GM19351 (cell line): Measurements from ENCODE around the gene ADAM12.
A peak's percentile ranks its signal among the peaks of the same experiment; 100 is the strongest.
"Not testable (repeated sequence)": the region's sequence is repeated elsewhere in the genome, so short reads cannot be mapped to it uniquely, and the experiment has no call there.

ENCODE experiments used
- ATAC-seq: cut with Tn5 transposase; IDR thresholded peaks from one replicate; pipeline ENCODE4 v1.9.1; 2021; ENCODE audit warnings: mild to moderate bottlenecking, moderate library complexity; ENCODE audit not compliant: unreplicated experiment

The ADAM12 gene

DNA sequence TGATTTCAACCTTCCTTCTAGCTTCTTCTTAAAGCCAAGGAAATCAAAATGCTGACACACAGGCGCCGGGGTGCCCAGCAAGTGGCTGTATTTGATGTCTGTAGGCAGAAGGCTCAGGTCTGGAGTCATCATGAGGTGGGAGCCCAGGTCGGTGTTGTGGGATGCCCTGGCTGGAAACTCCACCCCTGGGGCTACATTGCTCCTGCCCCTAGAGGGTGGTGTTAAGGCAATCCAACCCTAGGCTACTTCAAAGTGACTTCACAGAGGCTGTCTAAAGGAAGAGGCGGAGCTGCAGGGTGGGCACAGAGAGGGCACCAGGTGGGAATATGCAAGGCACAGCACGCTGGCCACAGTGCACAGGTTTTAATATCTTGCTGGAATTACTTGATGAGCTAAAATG lies 200.9 kb downstream of the ADAM12 start:
- ATAC-seq: no peak

DNA sequence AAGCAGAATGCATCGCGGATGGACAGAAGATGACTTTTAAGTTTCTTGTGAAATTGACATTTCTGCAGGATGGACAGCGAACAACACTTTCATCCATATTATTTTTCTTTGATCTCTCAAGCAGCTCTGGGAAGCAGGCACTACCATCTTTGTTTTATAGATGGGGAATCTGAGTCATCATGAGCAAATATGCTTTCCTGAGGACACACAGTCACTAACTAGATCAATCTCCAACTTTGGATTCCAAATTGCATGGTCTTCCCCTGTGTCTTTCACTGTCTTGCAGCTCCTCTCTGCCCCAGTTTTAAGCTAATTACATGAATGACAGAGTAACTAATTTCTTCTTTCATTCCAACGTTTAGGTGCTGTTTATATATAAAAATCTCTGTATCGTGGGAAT lies 201.5 kb downstream of the ADAM12 start:
- no peak for ATAC-seq

DNA sequence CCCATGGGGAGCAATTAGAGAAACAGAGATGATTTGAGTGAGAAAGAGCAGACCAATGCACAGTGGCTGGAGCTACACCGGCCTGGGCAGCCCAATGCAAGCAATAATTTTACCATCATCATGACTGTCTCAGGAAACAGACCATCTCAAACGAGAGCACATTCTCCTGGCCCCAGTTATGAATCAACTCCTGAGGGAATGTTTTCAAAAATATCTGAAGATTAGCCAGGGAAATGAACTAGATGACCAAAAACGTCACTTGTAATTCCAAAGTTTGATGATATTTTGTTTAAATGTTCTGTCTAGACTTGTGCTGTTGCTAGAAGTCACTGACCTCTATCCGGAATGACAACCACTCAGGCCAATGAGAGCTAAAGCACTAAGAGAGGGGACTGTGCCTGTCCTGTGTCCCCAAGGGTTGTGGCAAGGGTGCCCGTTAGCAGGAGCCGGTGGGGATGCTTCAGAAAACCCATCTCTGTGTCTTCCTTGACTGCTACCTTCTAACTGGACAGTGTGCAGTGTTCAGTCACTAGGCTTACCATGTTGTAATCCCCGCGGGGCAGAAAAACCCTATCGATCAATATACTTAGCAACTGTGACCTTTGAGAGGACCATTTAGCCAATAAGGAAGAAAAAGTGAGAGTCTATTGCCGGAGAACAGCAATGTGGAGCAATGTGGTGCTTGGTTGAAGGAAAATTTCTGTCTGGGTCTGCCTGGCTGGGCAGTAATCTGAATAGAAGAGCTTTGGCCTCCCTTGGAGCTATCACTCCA lies 202.4 kb downstream of the ADAM12 start:
- ATAC-seq: no peak

DNA sequence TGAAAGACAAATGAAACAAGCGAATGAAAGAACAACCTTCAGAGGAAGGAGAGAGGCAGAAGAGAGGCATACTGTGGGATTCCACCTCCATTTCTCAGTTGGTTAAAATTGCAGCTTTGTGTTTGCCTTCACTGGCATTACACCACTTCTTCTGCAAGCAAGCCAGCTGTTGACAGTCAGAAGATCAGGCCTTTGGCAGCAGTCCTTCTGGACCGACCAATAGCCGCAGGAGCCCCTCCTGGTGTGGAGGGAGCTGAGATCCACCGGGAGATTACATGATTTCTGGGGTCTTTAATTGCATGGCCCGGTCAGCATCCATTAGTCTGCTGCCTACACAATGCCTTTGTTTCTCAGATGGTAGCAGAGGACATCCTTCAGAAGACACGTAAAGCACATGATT lies 206.7 kb downstream of the ADAM12 start:
- no peak for ATAC-seq

DNA sequence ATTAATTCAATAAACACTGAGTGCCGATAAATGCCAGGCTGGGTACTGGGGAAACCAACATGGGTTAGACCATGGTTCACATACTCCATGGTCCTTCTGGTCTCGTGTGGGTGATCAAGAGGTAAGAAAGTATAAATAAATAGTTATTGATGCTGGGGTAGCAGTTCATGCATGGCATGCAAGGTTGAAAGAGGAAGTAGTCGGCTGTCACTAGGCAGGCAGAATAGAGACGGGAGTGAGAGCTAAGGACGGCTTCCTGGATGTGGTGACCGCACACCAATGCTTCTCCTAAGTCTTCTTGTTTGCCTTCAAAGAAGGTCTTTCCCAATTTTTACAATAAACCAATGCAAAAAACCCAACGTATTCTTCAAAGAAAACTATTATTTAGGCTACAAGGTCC lies 208.6 kb downstream of the ADAM12 start:
- peak; percentile 83 for ATAC-seq

DNA sequence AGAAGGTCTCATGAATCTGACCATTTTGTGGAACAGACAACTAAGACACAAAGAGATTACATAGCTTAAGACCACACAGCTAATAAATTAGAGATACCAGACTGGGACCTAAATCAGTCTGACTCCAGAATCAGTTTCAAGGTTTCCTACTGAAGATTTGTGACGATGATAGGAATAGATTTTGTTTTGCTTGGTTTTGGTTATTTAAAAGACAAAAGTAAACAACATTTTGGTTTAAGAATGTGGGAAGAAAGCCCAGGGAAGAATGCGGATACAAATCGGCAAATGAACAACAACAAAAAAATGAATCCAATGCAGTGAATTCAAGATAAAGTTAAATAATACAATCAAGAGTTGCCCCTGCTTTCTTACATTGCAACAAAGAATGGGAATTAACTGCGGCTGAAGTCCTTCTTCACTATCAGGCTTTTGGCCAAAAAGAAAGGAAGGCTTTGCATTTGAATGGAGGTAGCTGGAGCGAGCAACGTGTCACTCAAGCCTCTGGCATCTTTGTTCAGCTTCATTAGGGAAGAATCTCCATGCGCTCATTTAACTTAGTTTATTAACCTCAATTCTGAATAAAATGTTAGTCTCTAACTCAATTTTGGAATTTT lies 210.8 kb downstream of the ADAM12 start:
- no peak for ATAC-seq

DNA sequence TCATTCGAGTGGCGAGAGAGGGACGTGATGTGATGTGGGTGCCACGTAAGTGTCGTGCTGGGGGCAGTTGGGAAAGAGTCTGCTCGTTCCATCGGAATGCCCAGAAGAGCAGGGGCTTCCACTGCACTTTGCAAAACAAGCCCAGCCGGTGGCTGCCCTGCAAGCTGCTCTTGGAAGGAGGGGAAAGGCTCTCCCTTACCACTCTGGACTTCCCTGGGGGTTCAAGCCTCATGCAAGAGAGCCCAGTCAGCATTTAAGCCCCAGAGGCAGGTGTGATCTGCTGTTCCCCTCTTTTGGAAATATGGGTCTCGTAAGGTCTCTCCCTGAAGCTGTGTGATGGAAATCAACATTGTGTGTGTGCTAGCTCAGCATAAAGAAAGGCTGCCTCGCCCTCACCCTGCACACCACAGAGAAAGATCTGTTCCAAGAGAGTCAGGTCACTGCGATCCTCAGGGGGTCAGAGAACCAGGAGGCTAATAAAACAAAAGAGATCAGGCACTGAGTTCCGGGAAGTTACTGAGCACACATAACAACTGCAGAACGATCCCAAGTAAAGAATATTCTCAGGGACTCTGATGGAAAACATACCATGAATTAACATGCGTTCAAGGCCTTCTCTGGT lies 212.5 kb downstream of the ADAM12 start:
- no peak for ATAC-seq

DNA sequence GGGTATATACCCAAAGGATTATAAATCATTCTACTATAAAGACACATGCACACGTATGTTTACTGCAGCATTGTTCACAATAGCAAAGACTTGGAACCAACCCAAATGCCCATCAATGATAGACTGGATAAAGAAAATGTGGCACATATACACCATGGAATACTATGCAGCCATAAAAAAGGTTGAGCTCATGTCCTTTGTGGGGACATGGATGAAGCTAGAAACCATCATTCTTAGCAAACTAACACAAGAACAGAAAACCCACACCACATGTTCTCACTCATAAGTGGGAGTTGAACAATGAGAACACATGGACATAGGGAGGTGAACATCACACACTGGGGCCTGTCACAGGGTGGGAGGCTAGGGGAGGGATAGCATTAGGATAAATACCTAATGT lies 215.5 kb downstream of the ADAM12 start:
- not testable (repeated sequence) for ATAC-seq

DNA sequence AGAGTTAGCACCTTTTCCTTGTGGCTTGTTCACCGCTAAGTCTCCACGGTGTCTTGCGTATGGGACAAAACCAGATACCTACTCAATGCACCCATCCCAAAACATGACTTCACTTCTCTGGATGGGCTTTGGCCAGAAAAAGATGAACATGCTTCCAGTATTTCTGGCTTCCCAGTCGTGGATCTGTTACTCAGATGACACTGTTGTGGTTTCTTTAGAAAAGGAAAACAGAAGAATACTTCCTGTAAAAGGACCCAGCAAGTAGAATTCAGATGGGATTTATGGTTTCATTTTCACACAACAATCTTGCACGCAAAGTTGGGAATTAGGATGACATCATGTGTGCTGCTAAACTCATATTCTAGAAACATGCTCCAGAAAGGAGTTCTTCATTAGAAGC lies 216.7 kb downstream of the ADAM12 start:
- no peak for ATAC-seq

DNA sequence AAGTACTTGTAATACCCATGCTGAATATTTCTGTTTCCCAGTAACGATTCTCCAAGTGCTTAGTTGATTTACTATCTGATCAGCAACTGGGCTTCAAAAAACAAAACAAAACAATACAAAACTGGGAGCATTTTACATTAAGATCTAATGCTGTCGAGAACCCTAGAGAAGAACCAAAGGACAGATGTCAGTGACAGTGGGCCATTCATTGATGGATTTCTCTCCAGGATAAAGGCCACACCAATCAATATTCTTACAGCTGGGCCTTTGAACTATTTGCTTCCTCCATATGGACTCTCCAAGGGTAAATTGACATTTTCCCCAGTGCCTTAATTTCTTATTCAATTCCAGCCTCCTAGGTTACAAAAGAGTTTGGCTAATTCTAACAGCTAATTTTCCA lies 217.5 kb downstream of the ADAM12 start:
- no peak for ATAC-seq

DNA sequence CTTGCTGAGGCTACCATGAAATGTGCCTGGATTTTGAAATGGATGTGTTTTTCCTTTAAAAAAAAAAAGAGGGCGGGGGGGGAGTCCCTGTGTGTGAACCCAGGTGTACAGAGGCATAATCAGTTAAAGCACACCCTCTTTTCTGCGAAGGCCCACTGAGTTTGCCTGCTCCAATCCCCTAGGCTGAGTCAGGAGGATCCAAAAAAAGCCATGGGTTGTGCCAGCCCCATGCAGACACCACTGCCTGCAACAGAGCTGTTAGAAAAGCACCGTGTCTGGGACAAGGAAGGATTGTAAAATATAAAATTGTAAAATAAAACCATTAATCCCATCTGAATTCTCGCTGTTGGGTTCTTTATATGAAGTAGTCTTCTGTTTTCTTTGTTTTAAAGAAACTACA lies 217.9 kb downstream of the ADAM12 start:
- ATAC-seq: no peak

DNA sequence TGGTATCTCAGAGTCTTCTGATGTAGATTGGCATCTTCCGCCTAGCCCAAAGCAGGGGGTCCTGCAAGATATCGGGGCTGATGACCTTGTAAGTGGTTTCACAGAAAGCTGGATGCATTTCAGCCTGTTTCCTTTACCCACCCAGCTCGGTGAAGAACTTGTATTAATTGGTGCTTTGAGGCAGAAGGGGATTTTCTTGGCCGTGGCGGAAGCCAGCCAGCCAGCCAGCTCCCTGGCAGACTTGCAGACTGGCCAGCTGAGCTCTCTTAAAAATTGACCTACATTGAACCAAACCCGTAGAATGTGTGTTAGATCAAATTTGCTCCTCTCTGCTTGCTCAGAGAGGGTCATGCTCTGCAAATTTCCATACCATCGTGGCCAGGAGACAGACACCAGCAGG lies 218.4 kb downstream of the ADAM12 start:
- no peak for ATAC-seq

DNA sequence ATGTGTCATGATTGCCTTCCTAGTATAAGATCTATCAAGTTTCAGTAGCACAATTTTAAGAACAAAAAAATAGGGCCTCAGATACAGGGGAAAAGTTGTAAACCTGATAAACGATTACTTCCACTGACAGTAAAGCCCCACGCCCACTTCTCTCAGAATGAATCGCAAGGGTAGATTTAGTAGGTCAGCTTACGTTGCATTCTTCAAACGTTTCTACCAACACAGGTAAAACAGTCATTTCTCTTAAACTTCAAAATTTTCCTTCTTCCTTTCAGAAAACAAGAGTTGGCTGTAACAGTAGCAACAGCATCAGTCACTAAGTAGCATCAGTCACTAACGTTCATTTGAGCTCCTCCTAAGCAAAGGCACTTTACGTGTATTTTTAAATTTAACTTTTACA lies 221.5 kb downstream of the ADAM12 start:
- no peak for ATAC-seq

DNA sequence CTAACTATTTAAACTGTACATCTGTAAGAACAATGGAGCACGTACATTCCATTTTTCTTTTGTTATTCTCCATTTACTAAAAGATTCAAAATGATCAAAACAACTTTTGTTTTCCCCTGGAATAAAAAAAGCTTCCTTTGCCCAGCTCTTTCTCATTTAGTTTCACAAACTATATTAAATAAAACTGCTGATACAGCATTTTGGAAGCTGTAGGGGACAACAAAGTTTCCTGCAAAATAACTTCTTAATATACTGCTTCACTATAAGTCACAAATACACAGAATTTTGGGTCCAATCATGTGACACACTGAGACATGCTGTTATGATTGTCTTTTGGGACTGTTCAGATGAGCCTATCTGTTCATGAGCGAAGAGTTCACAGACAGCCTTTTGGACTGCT lies 222.4 kb downstream of the ADAM12 start:
- no peak for ATAC-seq

DNA sequence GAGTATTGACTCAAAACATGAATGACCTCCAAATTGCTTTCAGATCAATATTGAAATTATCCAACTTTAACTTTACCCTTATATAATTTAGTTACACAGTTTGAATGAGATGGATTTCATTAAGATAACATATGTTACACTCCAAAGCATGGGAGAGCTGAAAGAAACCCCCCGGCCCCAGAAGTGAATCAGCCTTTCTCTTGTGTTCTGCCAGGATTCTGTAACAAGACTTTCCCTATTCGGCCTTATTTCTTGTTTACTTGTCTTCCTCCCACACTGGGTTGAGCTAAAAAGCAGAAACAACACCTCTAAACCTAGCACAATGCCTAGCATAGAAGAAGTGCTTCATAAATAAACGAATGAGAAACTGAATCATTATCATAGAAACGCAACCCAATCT lies 224.8 kb downstream of the ADAM12 start:
- no peak for ATAC-seq

DNA sequence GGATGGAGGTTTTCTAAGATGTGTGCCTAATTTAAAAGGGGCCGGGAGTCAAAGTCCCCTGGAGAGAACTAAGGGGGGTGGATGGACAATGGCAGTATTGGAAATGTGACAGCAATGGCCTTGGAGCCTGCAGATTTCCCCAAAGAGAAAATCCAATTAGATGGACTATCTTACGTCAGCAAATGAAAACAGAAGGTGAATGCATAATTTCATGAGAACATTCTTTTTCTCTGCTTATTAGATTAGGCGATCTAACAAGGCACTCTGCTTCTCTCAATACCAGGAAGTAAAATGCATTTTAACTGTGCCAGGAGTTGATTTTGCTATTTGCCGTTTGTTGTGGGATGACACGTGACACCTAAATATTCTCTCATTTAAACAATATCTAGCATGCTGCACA lies 226.6 kb downstream of the ADAM12 start:
- no peak for ATAC-seq

DNA sequence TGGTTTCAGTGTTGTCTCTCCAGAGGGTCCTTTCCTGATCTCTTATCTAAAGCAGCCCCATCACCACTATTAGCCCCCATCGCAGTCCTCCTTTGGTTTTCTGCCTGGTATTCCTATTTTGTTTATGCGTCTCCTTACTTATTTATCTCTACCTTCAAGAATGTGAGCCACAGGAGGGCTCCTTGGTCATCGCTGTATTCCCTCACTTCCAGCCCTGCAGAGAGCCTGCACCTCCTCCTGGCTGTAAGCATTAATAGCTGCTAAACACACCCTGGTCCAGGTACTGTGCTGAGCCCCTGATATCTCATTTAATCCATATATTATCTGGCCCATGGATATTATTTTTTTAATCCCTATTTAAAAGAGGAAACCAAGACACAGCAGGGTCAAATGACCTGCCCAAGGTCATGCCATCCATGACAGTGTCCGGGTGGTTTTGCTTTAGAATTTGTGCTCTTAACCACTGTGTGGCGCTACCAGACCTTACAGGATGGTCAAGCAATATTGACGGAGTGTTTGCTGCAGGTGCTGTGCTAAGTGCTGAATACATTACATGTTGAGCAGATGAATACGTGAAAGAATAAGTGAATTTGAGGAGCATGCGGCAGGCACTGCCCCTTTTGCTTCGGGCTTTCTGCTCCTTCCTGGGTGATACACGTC lies 227.2 kb downstream of the ADAM12 start:
- ATAC-seq: no peak

DNA sequence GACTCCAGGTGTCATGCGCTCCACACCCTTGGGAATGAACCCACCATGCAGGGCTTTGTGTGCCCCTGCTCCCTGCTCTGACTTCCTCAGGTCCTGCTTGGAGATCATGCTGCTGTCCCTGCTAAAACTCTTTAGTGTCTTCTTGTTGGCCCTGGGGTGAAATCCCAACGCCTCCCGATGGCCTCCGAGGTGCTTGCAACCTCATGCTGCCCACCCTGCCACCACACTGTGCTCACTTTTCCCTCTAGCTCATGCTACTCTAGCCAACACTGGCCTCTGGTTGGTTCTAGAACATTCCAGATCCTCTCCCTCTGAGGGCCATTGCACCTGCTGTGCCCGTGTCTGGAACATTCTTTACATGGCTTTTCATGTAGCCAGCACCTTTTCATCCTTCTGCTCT lies 227.7 kb downstream of the ADAM12 start:
- ATAC-seq: no peak

DNA sequence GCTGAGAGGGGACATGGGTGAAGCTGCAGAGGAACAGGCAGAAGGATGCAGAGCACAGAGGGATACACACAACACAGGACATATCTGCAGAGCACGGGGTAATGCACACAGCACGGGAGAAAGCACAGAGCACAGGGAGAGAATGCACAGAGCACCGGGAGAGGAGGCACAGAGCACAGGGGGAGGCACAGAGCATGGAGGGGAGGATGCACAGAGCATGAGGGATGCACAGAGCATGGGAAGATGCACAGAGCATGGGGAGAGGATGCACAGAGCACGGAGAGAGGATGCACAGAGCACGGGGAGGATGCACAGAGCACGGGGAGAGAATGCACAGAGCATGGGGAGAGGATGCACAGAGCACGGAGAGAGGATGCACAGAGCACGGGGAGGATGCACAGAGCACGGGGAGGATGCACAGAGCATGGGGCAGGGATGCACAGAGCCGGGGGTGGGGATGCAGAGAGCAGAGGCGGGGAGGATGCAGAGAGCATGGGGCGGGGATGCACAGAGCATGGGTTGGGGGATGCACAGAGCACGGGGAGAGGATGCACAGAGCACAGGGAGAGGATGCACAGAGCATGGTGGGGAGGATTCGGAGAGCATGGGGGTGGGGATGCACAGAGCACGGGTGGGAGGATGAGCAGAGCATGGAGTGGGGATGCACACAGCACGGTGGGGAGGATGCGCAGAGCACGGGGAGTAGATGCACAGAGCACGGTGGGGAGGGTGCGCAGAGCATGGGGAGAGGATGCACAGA lies 230.0 kb downstream of the ADAM12 start:
- ATAC-seq: no peak

DNA sequence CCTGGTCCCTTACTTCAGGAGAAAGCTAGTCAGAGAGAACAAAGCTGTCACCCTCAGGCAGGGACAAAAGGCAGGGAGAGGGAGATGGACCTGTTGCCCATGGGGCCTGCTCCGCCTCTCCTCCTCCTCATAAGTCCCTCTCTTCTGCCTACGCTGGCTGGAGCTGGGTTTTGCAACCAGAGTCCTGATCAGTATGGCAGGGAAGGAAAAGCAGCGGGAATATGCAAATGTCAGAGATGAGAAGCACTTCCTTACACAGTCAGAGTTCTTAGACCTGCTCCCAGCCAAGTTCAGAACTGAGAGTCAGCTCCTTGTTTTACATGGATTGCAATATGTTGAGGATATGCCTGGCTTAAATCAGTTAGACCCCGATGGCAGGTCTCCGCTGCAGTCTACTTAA lies 231.1 kb downstream of the ADAM12 start:
- no peak for ATAC-seq

DNA sequence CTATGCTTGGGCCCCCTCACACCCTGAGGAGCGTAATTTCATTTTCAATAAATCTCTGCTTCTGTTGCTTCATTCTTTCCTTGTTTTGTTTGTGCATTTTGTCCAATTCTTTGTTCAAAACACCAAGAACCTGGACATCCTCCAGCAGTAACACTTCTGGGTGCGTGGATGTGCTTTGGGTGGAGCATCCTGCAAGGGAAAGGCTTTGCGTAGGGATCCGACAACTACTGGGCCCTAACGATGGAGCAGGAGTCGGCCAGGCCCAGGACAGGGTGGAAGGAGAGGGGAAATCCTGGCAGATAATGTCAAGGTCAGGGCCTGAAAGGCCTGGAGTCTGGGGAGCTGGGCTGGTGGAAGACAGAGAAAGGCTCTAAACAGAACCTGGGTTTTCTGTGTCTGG lies 231.8 kb downstream of the ADAM12 start:
- no peak for ATAC-seq
